Lung (tissue), 12 donors: ENCODE data around the gene ZNF302. TPM values are rescaled to one million over a fixed set of nuclear protein-coding genes. Genes with fewer than 3 reads are reported as not detected.
"Not testable (repeated sequence)": the region's sequence is repeated elsewhere in the genome, so short reads cannot be mapped to it uniquely, and the experiment has no call there.

ENCODE experiments used
- ATAC-seq: fragments of 200-7000 bp; cut with Tn5 transposase; one replicate; pipeline ENCODE4 v1.9.1; 2020; ENCODE audit warnings: moderate number of reproducible peaks; ENCODE audit not compliant: insufficient read depth, low FRiP score
- DNase-seq, 3 donors: peaks; one replicate each; pipeline ENCODE4 v3.0.0-alpha.2; 2013 to 2017
- H3K27ac ChIP-seq, 2 donors: one replicate each; pipeline ENCODE4 v1.5.1; 2013; ENCODE audit warnings: mild to moderate bottlenecking in 2 of 2, moderate library complexity in 2 of 2, control low read depth in 1 of 2, inconsistent platforms in 1 of 2, low read depth in 1 of 2, low read length in 1 of 2
- H3K27me3 ChIP-seq, 3 donors: one replicate each; pipeline ENCODE4 v1.5.1; 2013; ENCODE audit warnings: low read length in 2 of 3; ENCODE audit not compliant: control insufficient read depth in 3 of 3, insufficient read depth in 3 of 3
- H3K36me3 ChIP-seq, 4 donors: one replicate each; pipeline ENCODE4 v1.5.1; 2013; ENCODE audit warnings: low read length in 4 of 4, mild to moderate bottlenecking in 1 of 4, moderate library complexity in 1 of 4; ENCODE audit not compliant: control insufficient read depth in 4 of 4, insufficient read depth in 4 of 4
- H3K4me1 ChIP-seq, 5 donors: one replicate each; pipeline ENCODE4 v1.5.1; 2013; ENCODE audit warnings: low read length in 5 of 5, mild to moderate bottlenecking in 2 of 5, moderate library complexity in 1 of 5; ENCODE audit not compliant: control insufficient read depth in 5 of 5, insufficient read depth in 5 of 5
- H3K4me3 ChIP-seq: one replicate; pipeline ENCODE4 v1.5.1; 2013; ENCODE audit warnings: mild to moderate bottlenecking, control low read depth, moderate library complexity
- H3K9ac ChIP-seq, 2 donors: one replicate each; pipeline ENCODE4 v1.5.1; 2013; ENCODE audit warnings: low read length in 2 of 2, control low read depth in 1 of 2; ENCODE audit not compliant: insufficient read depth in 1 of 2
- H3K9me3 ChIP-seq, 4 donors: one replicate each; pipeline ENCODE4 v1.5.1; 2013; ENCODE audit warnings: low read length in 3 of 4, mild to moderate bottlenecking in 1 of 4, moderate library complexity in 1 of 4; ENCODE audit not compliant: control insufficient read depth in 4 of 4, insufficient read depth in 3 of 4
- WGBS, 2 donors: extraction: QIAGEN DNeasy Blood & Tissue Kit; methylation state at CpG; one replicate each; pipeline ENCODE4 v1.1.7; 2013; 5-methylcytosine and 5-hydroxymethylcytosine counted together
- polyA plus RNA-seq, 2 donors: library from polyadenylated mRNA; stranded (reverse); fragments of 200-250 nt; gene quantifications; one replicate each; pipeline ENCODE4 v1.2.1, GENCODE V29; 2013
- total RNA-seq, 2 donors: library from RNA; depleted of rRNA in 1 of 2; stranded (reverse); fragments of >200 nt in 1 of 2; gene quantifications; one replicate each; pipeline ENCODE4 v1.2.1, GENCODE V29; 2014 to 2021
- TF ChIP-seq, protein P1 (sequence below): IDR thresholded peaks from 2 replicates; pipeline ENCODE4 v1.5.1; 2012; ENCODE audit warnings: mild to moderate bottlenecking; ENCODE audit errors: control extremely low read depth, extremely low read depth
- donor health status: control.
- donor health status: control.
- donor health status: Bipolar disorder and iron deficiency.
- donor health status: healthy.
- donor health status: DM: yes; HTN: yes; CAD: no.

Gene ZNF302
- total and polyA plus RNA-seq, 4 donors, result 10.5 to 50.4 (median 21.9) TPM

DNA sequence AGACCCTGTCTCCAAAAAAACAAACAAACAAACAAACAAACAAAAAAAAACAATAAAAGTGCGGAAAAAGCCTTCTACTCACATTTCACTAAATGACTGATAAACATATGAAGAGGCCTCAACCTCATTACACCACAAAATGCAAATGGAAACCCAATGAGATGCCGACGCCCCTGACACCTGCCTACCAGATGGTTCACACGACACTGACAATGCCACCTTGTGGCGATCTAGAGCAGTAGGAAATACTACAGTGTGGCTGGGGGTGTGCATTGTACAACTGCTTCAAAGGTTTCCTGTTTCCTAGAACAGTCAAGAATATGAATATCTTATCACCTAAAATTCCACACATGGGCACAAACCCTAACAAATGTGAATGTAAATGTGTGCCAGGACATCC lies 14.6 kb upstream of the ZNF302 start:
- ATAC-seq, result no peak
- WGBS, 2 donors, result 39 to 47% methylated on average over 5 of the region's 5 CpGs
- H3K9me3 ChIP-seq, result peaks cover 0 to 2% (median 0%) of the 10 kb centered on the region in 4 donors

DNA sequence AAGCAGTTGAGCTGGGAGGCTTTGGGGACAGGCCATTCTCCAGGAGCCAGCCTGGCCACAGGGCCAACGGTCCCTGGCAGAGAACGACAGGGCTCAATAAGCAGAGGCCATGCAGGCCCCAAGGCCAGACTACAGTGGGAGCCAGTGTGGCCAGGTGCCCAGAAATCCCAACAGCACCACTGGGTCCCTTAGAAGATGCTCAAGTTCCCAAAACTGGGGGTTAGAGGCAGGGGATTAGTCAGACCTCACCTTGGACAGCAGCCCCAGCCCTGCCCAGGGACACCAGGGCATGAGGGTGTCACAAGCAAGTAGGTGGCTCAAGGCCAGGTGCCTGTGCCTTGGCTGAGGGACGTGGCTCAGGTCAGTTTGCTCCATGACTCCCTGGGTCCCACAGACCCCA lies 13.3 kb upstream of the ZNF302 start:
- Histone ChIP-seq H3K4me1 (peaks cover 0 to 10% (median 0%) of the 10 kb centered on the region in 5 donors), H3K4me3 (no peak overlapping the region), H3K9me3 (peaks cover 0 to 2% (median 0%) of the 10 kb centered on the region in 4 donors), H3K27ac (no peak overlapping the region), H3K9ac (no peak overlapping the region), H3K27me3 (no peaks in the 10 kb centered on the region), H3K36me3 (no peaks in the 10 kb centered on the region)
- TF ChIP-seq, protein P1, sequence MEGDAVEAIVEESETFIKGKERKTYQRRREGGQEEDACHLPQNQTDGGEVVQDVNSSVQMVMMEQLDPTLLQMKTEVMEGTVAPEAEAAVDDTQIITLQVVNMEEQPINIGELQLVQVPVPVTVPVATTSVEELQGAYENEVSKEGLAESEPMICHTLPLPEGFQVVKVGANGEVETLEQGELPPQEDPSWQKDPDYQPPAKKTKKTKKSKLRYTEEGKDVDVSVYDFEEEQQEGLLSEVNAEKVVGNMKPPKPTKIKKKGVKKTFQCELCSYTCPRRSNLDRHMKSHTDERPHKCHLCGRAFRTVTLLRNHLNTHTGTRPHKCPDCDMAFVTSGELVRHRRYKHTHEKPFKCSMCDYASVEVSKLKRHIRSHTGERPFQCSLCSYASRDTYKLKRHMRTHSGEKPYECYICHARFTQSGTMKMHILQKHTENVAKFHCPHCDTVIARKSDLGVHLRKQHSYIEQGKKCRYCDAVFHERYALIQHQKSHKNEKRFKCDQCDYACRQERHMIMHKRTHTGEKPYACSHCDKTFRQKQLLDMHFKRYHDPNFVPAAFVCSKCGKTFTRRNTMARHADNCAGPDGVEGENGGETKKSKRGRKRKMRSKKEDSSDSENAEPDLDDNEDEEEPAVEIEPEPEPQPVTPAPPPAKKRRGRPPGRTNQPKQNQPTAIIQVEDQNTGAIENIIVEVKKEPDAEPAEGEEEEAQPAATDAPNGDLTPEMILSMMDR, result no peak
- WGBS, 2 donors, result 81 to 83% methylated on average over 3 of the region's 3 CpGs
- DNase-seq (no peak), ATAC-seq (no peak)

More for the DNA sequence above, 14.6 kb upstream of the ZNF302 start:
- Histone ChIP-seq H3K36me3 (no peaks in the 10 kb centered on the region), H3K4me1 (peaks cover 0 to 8% (median 0%) of the 10 kb centered on the region in 5 donors), H3K27ac (no peak overlapping the region), H3K27me3 (no peaks in the 10 kb centered on the region), H3K4me3 (no peak overlapping the region), H3K9ac (no peak overlapping the region)
- DNase-seq, result no peak
- TF ChIP-seq, protein P1, result no peak

DNA sequence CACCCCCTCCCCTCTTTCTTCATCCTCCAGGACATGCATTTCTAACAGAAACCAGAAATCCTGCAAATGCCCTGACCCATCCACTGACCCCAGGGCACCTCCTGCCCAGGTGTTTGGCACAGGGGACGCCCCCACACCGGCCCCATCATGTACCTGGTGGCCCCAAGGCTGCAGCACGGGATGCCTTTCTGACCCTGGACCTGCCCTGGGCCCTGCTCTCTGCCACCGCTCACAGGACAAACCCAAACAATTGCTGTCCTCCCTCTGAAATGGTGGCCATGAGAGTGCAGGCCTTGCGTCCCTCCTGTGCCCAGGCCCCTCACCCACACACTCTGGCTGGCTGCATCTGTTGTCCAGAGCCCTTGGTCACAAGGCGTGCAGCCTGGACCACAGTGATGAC lies 12.6 kb upstream of the ZNF302 start:
- no peak overlapping the region for H3K4me3 ChIP-seq
- TF ChIP-seq, protein P1, result no peak
- no peak overlapping the region for H3K9ac ChIP-seq
- peaks cover 0 to 10% (median 0%) of the 10 kb centered on the region in 5 donors for H3K4me1 ChIP-seq
- no peaks in the 10 kb centered on the region for H3K36me3 ChIP-seq
- 83 to 93% methylated on average over 6 of the region's 6 CpGs for WGBS, 2 donors
- no peak overlapping the region for H3K27ac ChIP-seq
- DNase-seq, result no peak
- H3K27me3 ChIP-seq, result no peaks in the 10 kb centered on the region
- peak; percentile 12 for ATAC-seq
- H3K9me3 ChIP-seq, result peaks cover 0 to 2% (median 0%) of the 10 kb centered on the region in 4 donors

DNA sequence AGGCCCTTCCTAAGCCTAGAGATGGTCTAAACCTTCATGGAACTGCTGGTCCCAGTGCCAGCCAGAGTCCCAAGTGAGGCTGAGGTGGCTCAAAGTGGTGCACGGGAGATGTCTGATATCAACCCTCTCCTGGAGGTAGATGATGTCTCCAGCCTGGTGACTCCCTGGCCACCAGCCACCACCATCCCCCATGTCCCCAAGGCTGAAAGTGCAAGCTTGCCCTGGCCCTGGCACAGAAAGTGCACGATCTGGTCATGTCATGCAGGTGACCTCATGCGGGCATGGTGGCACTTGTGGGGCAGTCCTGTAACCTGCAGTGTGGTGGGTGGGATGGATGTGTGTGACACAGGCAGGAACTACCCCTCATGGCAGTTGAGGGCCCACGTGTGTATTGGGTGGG lies 12.2 kb upstream of the ZNF302 start:
- WGBS, 2 donors, result 80 to 87% methylated on average over 4 of the region's 4 CpGs
- H3K27me3 ChIP-seq, H3K4me3 ChIP-seq, ATAC-seq, H3K9me3 ChIP-seq, H3K4me1 ChIP-seq, H3K36me3 ChIP-seq, DNase-seq, H3K27ac ChIP-seq, H3K9ac ChIP-seq: not testable (repeated sequence)
